HG03565 (cell line): ENCODE data around the gene LRRFIP2.
"Not testable (repeated sequence)": the region's sequence is repeated elsewhere in the genome, so short reads cannot be mapped to it uniquely, and the experiment has no call there.

Experiments used
- ATAC-seq: cut with Tn5 transposase; IDR thresholded peaks from one replicate; pipeline ENCODE4 v1.9.1; 2021; ENCODE audit warnings: mild to moderate bottlenecking, moderate library complexity; ENCODE audit not compliant: unreplicated experiment

Gene LRRFIP2

GRCh38 chr3:37075955-37076354 lies 98.4 kb downstream of the LRRFIP2 start:
- no peak for ATAC-seq

GRCh38 chr3:37074178-37074577 lies 100.2 kb downstream of the LRRFIP2 start:
- no peak for ATAC-seq

- no peak for ATAC-seq
These were observed 101.5 kb downstream of the LRRFIP2 start for GRCh38 chr3:37072892-37073291.

- ATAC-seq = no peak
These were observed 102.5 kb downstream of the LRRFIP2 start for GRCh38 chr3:37071921-37072320.

GRCh38 chr3:37068031-37068430 lies 106.4 kb downstream of the LRRFIP2 start:
- ATAC-seq = no peak

GRCh38 chr3:37067577-37067976 lies 106.8 kb downstream of the LRRFIP2 start:
- no peak for ATAC-seq

- ATAC-seq = no peak
These were observed 109.6 kb downstream of the LRRFIP2 start for GRCh38 chr3:37064747-37065146.

- ATAC-seq = no peak
These were observed 116.3 kb downstream of the LRRFIP2 start for GRCh38 chr3:37058117-37058516.

GRCh38 chr3:37056826-37057225 lies 117.6 kb downstream of the LRRFIP2 start:
- ATAC-seq = no peak

- ATAC-seq = not testable (repeated sequence)
These were observed 119.3 kb downstream of the LRRFIP2 start for GRCh38 chr3:37055077-37055476.

GRCh38 chr3:37054370-37054769 lies 120.0 kb downstream of the LRRFIP2 start:
- peak; percentile 91 for ATAC-seq

- ATAC-seq = no peak
These were observed 120.6 kb downstream of the LRRFIP2 start for GRCh38 chr3:37053753-37054152.

- no peak for ATAC-seq
These were observed 121.0 kb downstream of the LRRFIP2 start for GRCh38 chr3:37053337-37053736.

- no peak for ATAC-seq
These were observed 121.5 kb downstream of the LRRFIP2 start for GRCh38 chr3:37052860-37053259.

- no peak for ATAC-seq
These were observed 124.1 kb downstream of the LRRFIP2 start for GRCh38 chr3:37050282-37050681.

- not testable (repeated sequence) for ATAC-seq
These were observed 131.7 kb downstream of the LRRFIP2 start for GRCh38 chr3:37042712-37043111.

GRCh38 chr3:37041546-37042195 lies 132.7 kb downstream of the LRRFIP2 start:
- no peak for ATAC-seq

GRCh38 chr3:37040231-37040630 lies 134.2 kb downstream of the LRRFIP2 start:
- ATAC-seq = no peak

GRCh38 chr3:37039161-37039846 lies 135.1 kb downstream of the LRRFIP2 start:
- ATAC-seq = no peak

GRCh38 chr3:37037352-37037751 lies 137.0 kb downstream of the LRRFIP2 start:
- ATAC-seq = no peak

GRCh38 chr3:37032961-37033360 lies 141.4 kb downstream of the LRRFIP2 start:
- no peak for ATAC-seq

GRCh38 chr3:37031096-37031682 lies 143.2 kb downstream of the LRRFIP2 start:
- ATAC-seq = no peak
